Keratinocyte (primary cell): ENCODE results near the gene NUDC. TPM values are rescaled to one million over a fixed set of nuclear protein-coding genes. Genes with fewer than 3 reads are reported as not detected.

Experiments
- DNase-seq: peaks from one replicate; pipeline ENCODE4 v3.0.0-alpha.2; 2011; ENCODE audit warnings: low read depth, missing footprints, low spot score
- FAIRE-seq: peaks from 2 replicates; lab custom pipeline; 2011; peaks lifted over from hg19 to GRCh38; lab: Jason Lieb, UNC
- H2AFZ ChIP-seq: 2 replicates; pipeline ENCODE4 v1.6.0; 2012; ENCODE audit warnings: low read length, control low read depth, inconsistent platforms; ENCODE audit not compliant: control insufficient read depth
- H3K27ac ChIP-seq: 2 replicates; pipeline ENCODE4 v1.5.1; 2011; ENCODE audit warnings: low read length; ENCODE audit not compliant: control insufficient read depth, insufficient read depth
- H3K27me3 ChIP-seq: 3 replicates; pipeline ENCODE4 v1.6.0; 2011; ENCODE audit warnings: low read length; ENCODE audit not compliant: control insufficient read depth, insufficient read depth; ENCODE audit errors: extremely low read depth
- H3K36me3 ChIP-seq, 2 experiments: 2 replicates in 1 of 2; 3 replicates in 1 of 2; pipeline ENCODE4 v1.5.1; 2011; ENCODE audit warnings: low read length in 2 of 2, mild to moderate bottlenecking in 1 of 2; ENCODE audit not compliant: control insufficient read depth in 2 of 2, insufficient read depth in 2 of 2; ENCODE audit errors: extremely low read depth in 1 of 2
- H3K4me1 ChIP-seq: 3 replicates; pipeline ENCODE4 v1.5.1; 2011; ENCODE audit warnings: low read length; ENCODE audit not compliant: control insufficient read depth, insufficient read depth; ENCODE audit errors: extremely low read depth
- H3K4me2 ChIP-seq: 3 replicates; pipeline ENCODE4 v1.6.0; 2011; ENCODE audit warnings: low read depth, low read length; ENCODE audit not compliant: control insufficient read depth, insufficient read depth; ENCODE audit errors: extremely low read depth
- H3K4me3 ChIP-seq, 3 experiments: fragments of 200-600 bp in 1 of 3; sonication (generic) in 1 of 3; 2 replicates in 2 of 3; 3 replicates in 1 of 3; pipeline ENCODE4 v1.5.1; 2011 to 2016; ENCODE audit warnings: low read length in 3 of 3, mild to moderate bottlenecking in 3 of 3, control low read depth in 2 of 3, inconsistent platforms in 1 of 3, low read depth in 1 of 3, mixed read lengths in 1 of 3, mixed run types in 1 of 3, moderate library complexity in 1 of 3; ENCODE audit not compliant: control insufficient read depth in 2 of 3, insufficient read depth in 2 of 3; ENCODE audit errors: extremely low read depth in 1 of 3
- H3K79me2 ChIP-seq: 2 replicates; pipeline ENCODE4 v1.6.0; 2012; ENCODE audit warnings: low read length; ENCODE audit not compliant: control insufficient read depth, insufficient read depth
- H3K9ac ChIP-seq: 3 replicates; pipeline ENCODE4 v1.6.0; 2011; ENCODE audit warnings: low read length; ENCODE audit not compliant: control insufficient read depth, insufficient read depth; ENCODE audit errors: extremely low read depth
- H3K9me1 ChIP-seq: 3 replicates; pipeline ENCODE4 v1.6.0; 2011; ENCODE audit warnings: low read length; ENCODE audit not compliant: control insufficient read depth, insufficient read depth; ENCODE audit errors: extremely low read depth
- H3K9me3 ChIP-seq: 2 replicates; pipeline ENCODE4 v1.5.1; 2012; ENCODE audit warnings: low read depth, low read length; ENCODE audit not compliant: control insufficient read depth
- H4K20me1 ChIP-seq: 3 replicates; pipeline ENCODE4 v1.6.0; 2011; ENCODE audit warnings: low read length; ENCODE audit not compliant: control insufficient read depth, insufficient read depth; ENCODE audit errors: extremely low read depth
- CTCF ChIP-seq, 3 experiments: IDR thresholded peaks in 1 of 3; conservative IDR thresholded peaks in 1 of 3; optimal IDR thresholded peaks in 1 of 3; 2 replicates in 2 of 3; 3 replicates in 1 of 3; pipeline versions ENCODE3 to v1.5.1; 2011; ENCODE audit warnings: low read length in 3 of 3, mild to moderate bottlenecking in 3 of 3, moderate library complexity in 2 of 3, control low read depth in 1 of 3, inconsistent platforms in 1 of 3; ENCODE audit not compliant: insufficient read depth in 2 of 3; ENCODE audit errors: extremely low read depth in 1 of 3
- EZH2 ChIP-seq: IDR thresholded peaks from one replicate; pipeline ENCODE4 v1.6.1; 2012; ENCODE audit warnings: inconsistent platforms, mild to moderate bottlenecking, low read length, moderate library complexity
- dilution Hi-C: fragments of 300-500 bp; cut with MboI; formaldehyde crosslinking; loops from one replicate; pipeline ENCODE4 v1.7.0; 2020; ENCODE audit warnings: low sequenced_read_pairs; ENCODE audit not compliant: extremely low pct_ligation_motif_present
- polyA plus RNA-seq, 5 experiments: library from polyadenylated mRNA; depleted of rRNA in 3 of 5; stranded (reverse) in 3 of 5; stranded (forward) in 1 of 5; unstranded in 1 of 5; fragments of >200 nt; gene quantifications; 1 replicate in 1 of 5; 2 replicates in 3 of 5; 3 replicates in 1 of 5; pipeline versions ENCODE4 v1.2.1 to v1.2.3, GENCODE V29; 2011 to 2012; ENCODE audit warnings: missing spikeins in 2 of 5, low read depth in 1 of 5, low replicate concordance in 1 of 5

Gene NUDC
- polyA plus RNA-seq, 1 donor (not counting 4 experiments of a cell fraction or from before 2014, with no cell fraction given) = 57.3 TPM

DNA sequence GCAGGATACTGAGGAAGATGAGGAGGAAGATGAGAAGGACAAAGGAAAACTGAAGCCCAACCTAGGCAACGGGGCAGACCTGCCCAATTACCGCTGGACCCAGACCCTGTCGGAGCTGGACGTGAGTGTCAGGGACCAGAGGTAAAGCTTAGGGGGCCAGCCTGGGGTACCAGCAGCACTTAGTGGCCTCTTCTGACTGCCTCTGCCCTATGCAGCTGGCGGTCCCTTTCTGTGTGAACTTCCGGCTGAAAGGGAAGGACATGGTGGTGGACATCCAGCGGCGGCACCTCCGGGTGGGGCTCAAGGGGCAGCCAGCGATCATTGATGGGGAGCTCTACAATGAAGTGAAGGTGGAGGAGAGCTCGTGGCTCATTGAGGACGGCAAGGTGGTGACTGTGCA is 21.1 kb downstream of the NUDC start:
- Histone ChIP-seq H3K79me2 (peaks cover 23% of the 10 kb centered on the region), H3K4me3 (no peak overlapping the region), H3K27ac (no peak overlapping the region), H3K9ac (no peak overlapping the region), H3K9me1 (no peaks in the 10 kb centered on the region), H3K27me3 (no peaks in the 10 kb centered on the region), H2AFZ (no peak overlapping the region), H4K20me1 (no peaks in the 10 kb centered on the region), H3K4me1 (no peaks in the 10 kb centered on the region), H3K9me3 (no peaks in the 10 kb centered on the region), H3K4me2 (no peak overlapping the region), H3K36me3 (peaks cover 35 to 49% of the 10 kb centered on the region in 2 experiments)
- DNase-seq (no peak), FAIRE-seq (no peak)
- dilution Hi-C loops = no loop called here
- TF ChIP-seq CTCF (optimal IDR thresholded peaks at IDR 0.05 in 1 of 3, IDR thresholded peaks at IDR 0.05 in 1 of 3, conservative IDR thresholded peaks at IDR 0.05 in 1 of 3; ENCODE audit: extremely low read depth in 1 of 3, insufficient read depth in 2 of 3, low read length in 3 of 3) = no peak
- TF ChIP-seq EZH2 = no peak

DNA sequence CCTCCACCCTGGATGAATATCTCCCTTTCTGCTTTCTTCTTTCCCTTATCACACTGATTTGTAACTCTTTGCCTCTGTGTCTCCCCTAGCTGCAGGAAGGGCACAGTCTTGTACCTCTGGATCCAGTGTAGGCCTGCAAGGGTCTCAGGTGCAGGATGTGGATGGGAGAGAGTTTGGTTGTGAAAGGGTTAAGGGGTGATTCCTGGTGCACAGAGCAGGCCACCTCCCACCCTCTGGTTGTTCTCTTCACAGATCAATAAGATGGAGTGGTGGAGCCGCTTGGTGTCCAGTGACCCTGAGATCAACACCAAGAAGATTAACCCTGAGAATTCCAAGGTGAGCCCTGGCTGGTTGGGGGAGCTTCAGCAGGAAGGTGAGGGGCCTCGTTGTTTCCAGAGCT is 23.6 kb downstream of the NUDC start:
- Histone ChIP-seq H3K27ac (no peak overlapping the region), H3K4me2 (no peak overlapping the region), H3K79me2 (no peaks in the 10 kb centered on the region), H3K4me1 (peaks cover 6% of the 10 kb centered on the region), H3K27me3 (no peaks in the 10 kb centered on the region), H4K20me1 (peaks cover 7% of the 10 kb centered on the region), H2AFZ (no peak overlapping the region), H3K9ac (no peak overlapping the region), H3K9me3 (no peaks in the 10 kb centered on the region), H3K36me3 (peaks cover 33 to 54% of the 10 kb centered on the region in 2 experiments), H3K4me3 (no peak overlapping the region), H3K9me1 (no peaks in the 10 kb centered on the region)
- FAIRE-seq (no peak), DNase-seq (no peak)
- dilution Hi-C loops = no loop called here
- TF ChIP-seq EZH2 (no peak), CTCF (optimal IDR thresholded peaks at IDR 0.05 in 1 of 3, IDR thresholded peaks at IDR 0.05 in 1 of 3, conservative IDR thresholded peaks at IDR 0.05 in 1 of 3; ENCODE audit: extremely low read depth in 1 of 3, insufficient read depth in 2 of 3, low read length in 3 of 3) (no peak)
